ENCODE measurements around the gene NAA80.

DNA sequence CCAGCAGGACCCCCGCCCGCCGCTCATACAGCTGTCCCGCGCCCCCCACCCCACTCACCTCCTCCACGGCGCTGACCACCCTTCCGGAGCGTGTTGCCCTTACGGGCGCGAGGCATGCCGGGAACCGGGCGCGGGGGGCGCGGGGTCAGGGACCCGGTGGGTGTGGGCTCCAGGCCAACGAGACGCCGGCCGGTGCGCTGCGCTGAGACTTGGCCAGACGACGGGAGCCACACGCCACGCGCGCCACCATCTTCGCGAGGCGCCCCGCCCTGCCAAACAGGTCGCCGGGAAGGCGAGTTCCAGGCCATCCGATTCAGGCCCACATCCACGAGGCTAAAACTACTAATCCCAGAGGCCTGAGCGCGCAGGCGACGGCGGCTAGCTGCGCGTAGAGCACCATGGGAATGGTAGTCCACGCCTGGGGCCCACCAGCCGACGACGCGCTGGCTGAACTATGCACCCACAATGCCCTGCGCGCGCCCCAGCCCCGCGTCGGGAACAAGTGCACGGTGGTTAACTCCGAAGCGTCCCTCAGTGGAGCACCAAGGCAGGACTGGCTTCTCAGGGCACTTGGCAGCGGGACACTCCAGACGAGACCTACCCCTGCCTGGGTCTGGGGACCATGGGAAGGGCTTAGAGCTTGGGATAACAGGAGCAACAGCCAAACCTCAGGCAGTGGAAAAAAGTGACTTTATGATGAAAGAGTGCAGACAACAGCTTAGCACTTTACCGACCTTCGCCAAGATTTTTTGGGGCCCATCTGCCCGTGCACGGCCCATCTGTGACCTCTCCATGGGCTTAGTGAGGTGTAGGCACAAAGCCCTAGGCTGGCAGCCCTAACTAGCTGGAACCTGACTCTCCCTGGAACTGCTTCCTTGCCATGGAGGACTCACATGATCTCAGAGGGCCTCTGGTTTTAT lies 6.8 kb downstream of the NAA80 start, which contains the start of gene IFRD2:
- peak; percentile 84 for TF ChIP-seq POLR2A (IDR thresholded peaks at IDR 0.05; ENCODE audit: low read length)
- no peak for TF ChIP-seq GATA1 (IDR thresholded peaks at IDR 0.05; ENCODE audit: low read depth, low read length)

All from erythroblast (primary cell).